ENCODE results near the gene FUOM. TPM values are rescaled to one million over a fixed set of nuclear protein-coding genes. Genes with fewer than 3 reads are reported as not detected.

FUOM gene
- total and polyA plus RNA-seq, 2 donors (not counting 3 experiments of a cell fraction or from before 2014, with no cell fraction given), result 17.4 to 33.9 TPM

DNA sequence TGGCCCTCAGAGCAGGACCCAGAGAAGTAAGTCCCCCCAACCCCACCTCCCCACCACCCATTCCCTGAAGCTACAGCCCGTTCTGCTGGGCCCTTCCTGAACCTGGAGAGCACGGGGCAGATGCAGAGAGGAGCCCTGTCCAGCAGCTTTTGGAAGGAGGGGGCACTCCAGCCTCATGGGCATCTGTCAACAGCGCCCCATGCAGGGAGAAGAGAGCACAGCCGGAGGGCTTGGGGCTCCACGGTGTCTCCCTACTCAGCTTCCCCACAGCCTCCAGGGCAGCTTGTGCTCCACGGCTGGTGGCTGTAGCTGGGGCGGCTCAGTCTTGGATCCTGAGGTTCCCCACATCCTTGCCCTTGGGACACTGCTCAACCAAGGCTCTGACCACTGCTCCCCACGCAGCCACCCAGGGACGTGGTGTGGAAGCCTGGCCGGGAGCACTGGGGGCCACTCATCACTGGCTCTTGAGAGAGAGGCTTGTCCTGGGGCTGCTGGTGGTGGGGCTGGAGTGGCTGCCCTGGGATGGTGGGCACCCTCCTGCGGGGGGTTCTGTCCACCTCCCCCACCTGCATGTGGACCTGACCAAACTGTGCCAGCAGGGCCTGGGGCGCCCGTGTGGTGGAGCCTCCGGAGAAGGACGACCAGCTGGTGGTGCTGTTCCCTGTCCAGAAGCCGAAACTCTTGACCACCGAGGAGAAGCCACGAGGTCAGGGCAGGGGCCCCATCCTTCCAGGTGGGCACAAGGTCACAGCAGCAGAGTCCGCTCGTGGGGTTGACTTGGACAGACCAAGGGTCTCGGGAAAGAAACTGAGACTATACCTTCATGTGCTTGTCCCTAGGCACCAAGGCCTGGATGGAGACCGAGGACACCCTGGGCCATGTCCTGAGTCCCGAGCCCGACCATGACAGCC, 6.2 kb downstream of the FUOM start:
- ChIA-PET POLR2A (no interaction called here), CTCF (no interaction called here)
- Histone ChIP-seq H3K9me1 (replicated peaks; ENCODE audit: control insufficient read depth, extremely low read depth, insufficient read depth, low read length) (no peaks in the 10 kb centered on the region), H3K27ac (ENCODE audit: insufficient read depth, low read depth, low read length) (no peak overlapping the region), H3K4me1 (ENCODE audit: control insufficient read depth, extremely low read depth, insufficient read depth, low read length) (no peaks in the 10 kb centered on the region), H4K20me1 (replicated peaks; ENCODE audit: control insufficient read depth, extremely low read depth, insufficient read depth, low read length) (no peaks in the 10 kb centered on the region), H3K36me3 (ENCODE audit: control insufficient read depth in 2 of 2, extremely low read depth in 1 of 2, insufficient read depth in 2 of 2, low read length in 2 of 2) (no peaks in the 10 kb centered on the region), H3K27me3 (ENCODE audit: control insufficient read depth in 2 of 2, insufficient read depth in 2 of 2, low read length in 2 of 2) (no peaks in the 10 kb centered on the region), H3K9me3 (replicated peaks; ENCODE audit: control insufficient read depth, insufficient read depth, low read length) (no peaks in the 10 kb centered on the region), H3K79me2 (ENCODE audit: control insufficient read depth, insufficient read depth, low read length) (no peaks in the 10 kb centered on the region), H3K9ac (replicated peaks; ENCODE audit: extremely low read depth, insufficient read depth, low read length) (no peak overlapping the region), H3K4me3 (replicated peaks in 1 of 3; ENCODE audit: insufficient read depth in 1 of 3, low read depth in 1 of 3, low read length in 3 of 3) (no peak overlapping the region), H2AFZ (ENCODE audit: low read depth, low read length) (no peak overlapping the region), H3K4me2 (ENCODE audit: insufficient read depth, low read length) (no peak overlapping the region)
- FAIRE-seq (no peak), DNase-seq (ENCODE audit: low read depth, low spot score) (no peak)
- TF ChIP-seq MYC (IDR thresholded peaks at IDR 0.05; ENCODE audit: low read depth, low read length) (no peak), GATA2 (IDR thresholded peaks at IDR 0.05; ENCODE audit: insufficient read depth, insufficient read length, low read depth, low read length) (no peak), JUN (IDR thresholded peaks at IDR 0.05; ENCODE audit: borderline replicate concordance, insufficient read depth, insufficient read length, low read depth) (no peak), FOS (IDR thresholded peaks at IDR 0.05; ENCODE audit: borderline replicate concordance, insufficient read depth, low read length) (no peak), POLR2AphosphoS5 (IDR thresholded peaks at IDR 0.05; ENCODE audit: insufficient read depth, low read depth, low read length) (no peak), POLR2A (IDR thresholded peaks at IDR 0.05; ENCODE audit: low read depth, low read length) (no peak), CTCF (IDR thresholded peaks at IDR 0.05; ENCODE audit: extremely low read depth in 1 of 2, insufficient read depth in 1 of 2, low read depth in 1 of 2, low read length in 2 of 2) (no peak), EZH2 (IDR thresholded peaks at IDR 0.05; ENCODE audit: borderline replicate concordance, low read depth, low read length, severe bottlenecking) (no peak)
- TF ChIP-seq, protein P1, sequence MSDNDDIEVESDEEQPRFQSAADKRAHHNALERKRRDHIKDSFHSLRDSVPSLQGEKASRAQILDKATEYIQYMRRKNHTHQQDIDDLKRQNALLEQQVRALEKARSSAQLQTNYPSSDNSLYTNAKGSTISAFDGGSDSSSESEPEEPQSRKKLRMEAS (IDR thresholded peaks at IDR 0.05; ENCODE audit: insufficient read depth, insufficient read length), result no peak
- no TSS peak for BruUV-seq (replicated peaks)
- dilution Hi-C loops (cut with MboI; ENCODE audit: extremely low pct_ligation_motif_present, low sequenced_read_pairs), result no loop called here
- intact Hi-C loops (cut with micrococcal nuclease), result no loop called here

Data from endothelial cell of umbilical vein (primary cell).